HEK293 (cell line): ENCODE data around the gene SERPINC1.

ENCODE experiments used
- CTCF ChIA-PET: fragments of 350-600 bp; formaldehyde crosslinking; extraction: SDS; loops from one replicate; lab custom pipeline; 2021; ENCODE audit warnings: antibody characterized with exemption; lab: Yijun Ruan, JAX
- POLR2A ChIA-PET: fragments of 300-600 bp; formaldehyde crosslinking; extraction: SDS; loops from one replicate; lab custom pipeline; 2020; ENCODE audit warnings: antibody characterized with exemption, inconsistent platforms; lab: Yijun Ruan, JAX
- H3K27ac ChIP-seq: fragments of 200-500 bp; sonication (Bioruptor generic); 2 replicates; pipeline ENCODE4 v1.5.1; 2014; ENCODE audit warnings: low read depth, low read length, control low read depth, inconsistent platforms; ENCODE audit errors: extremely low read depth
- H3K36me3 ChIP-seq, 2 experiments: fragments of 200-500 bp in 1 of 2; sonication (Bioruptor generic) in 1 of 2; 1 replicate in 1 of 2; 2 replicates in 1 of 2; pipeline ENCODE4 v1.5.1; 2014 to 2017; ENCODE audit warnings: inconsistent platforms in 2 of 2, low read length in 2 of 2; ENCODE audit not compliant: control insufficient read depth in 2 of 2, insufficient read depth in 1 of 2
- H3K4me1 ChIP-seq: fragments of 200-500 bp; sonication (Bioruptor generic); 2 replicates; pipeline ENCODE4 v1.5.1; 2014; ENCODE audit warnings: mild to moderate bottlenecking, low read length, inconsistent platforms; ENCODE audit not compliant: control insufficient read depth, insufficient read depth
- H3K4me3 ChIP-seq: 2 replicates; pipeline ENCODE4 v1.5.1; 2011; ENCODE audit warnings: low read depth, mild to moderate bottlenecking, control low read depth, low read length, moderate library complexity
- H3K9me3 ChIP-seq: fragments of 200-500 bp; sonication (Bioruptor generic); 2 replicates; pipeline ENCODE4 v1.5.1; 2014; ENCODE audit warnings: low read depth, low read length, inconsistent platforms; ENCODE audit not compliant: control insufficient read depth, insufficient read depth
- BCL11A ChIP-seq: fragments of 450-650 bp; formaldehyde crosslinking; IDR thresholded peaks from 2 replicates; pipeline ENCODE4 v1.5.1; 2016; ENCODE audit warnings: low read depth, missing biosample characterization, missing genetic modification characterization
- BCL11B ChIP-seq: fragments of 450-650 bp; formaldehyde crosslinking; IDR thresholded peaks from 2 replicates; pipeline ENCODE4 v1.5.1; 2016; ENCODE audit warnings: low read depth, missing biosample characterization, missing genetic modification characterization
- MYNN ChIP-seq: fragments of 450-650 bp; formaldehyde crosslinking; IDR thresholded peaks from 2 replicates; pipeline ENCODE4 v1.5.1; 2016; ENCODE audit warnings: missing biosample characterization, missing genetic modification characterization, borderline replicate concordance
- OSR2 ChIP-seq: fragments of 450-650 bp; formaldehyde crosslinking; IDR thresholded peaks from 2 replicates; pipeline ENCODE4 v1.5.1; 2016; ENCODE audit warnings: missing biosample characterization, missing genetic modification characterization
- REPIN1 ChIP-seq: fragments of 450-650 bp; formaldehyde crosslinking; IDR thresholded peaks from 2 replicates; pipeline ENCODE4 v1.5.1; 2017; ENCODE audit warnings: missing biosample characterization, missing genetic modification characterization, low read depth
- SETDB1 ChIP-seq: IDR thresholded peaks from one replicate; pipeline ENCODE4 v1.6.1; 2017; ENCODE audit warnings: mild to moderate bottlenecking, low read length, moderate library complexity, mixed read lengths; ENCODE audit not compliant: insufficient read length
- SP7 ChIP-seq: fragments of 450-650 bp; formaldehyde crosslinking; IDR thresholded peaks from 2 replicates; pipeline ENCODE4 v1.5.1; 2016; ENCODE audit warnings: missing biosample characterization, missing genetic modification characterization
- ZBTB17 ChIP-seq: fragments of 450-650 bp; formaldehyde crosslinking; IDR thresholded peaks from 2 replicates; pipeline ENCODE4 v1.5.1; 2016; ENCODE audit warnings: missing biosample characterization, missing genetic modification characterization
- ZFP69B ChIP-seq: fragments of 450-650 bp; formaldehyde crosslinking; IDR thresholded peaks from 2 replicates; pipeline ENCODE4 v1.5.1; 2016; ENCODE audit warnings: missing biosample characterization, missing genetic modification characterization
- ZNF175 ChIP-seq: fragments of 450-650 bp; formaldehyde crosslinking; IDR thresholded peaks from 2 replicates; pipeline ENCODE4 v1.5.1; 2016; ENCODE audit warnings: missing biosample characterization, missing genetic modification characterization
- ZNF302 ChIP-seq: fragments of 450-650 bp; formaldehyde crosslinking; IDR thresholded peaks from 2 replicates; pipeline ENCODE4 v1.5.1; 2016; ENCODE audit warnings: missing biosample characterization, missing genetic modification characterization, low read depth
- ZNF324 ChIP-seq: fragments of 450-650 bp; formaldehyde crosslinking; IDR thresholded peaks from 2 replicates; pipeline ENCODE4 v1.5.1; 2016; ENCODE audit warnings: missing biosample characterization, missing genetic modification characterization
- ZNF335 ChIP-seq: fragments of 450-650 bp; formaldehyde crosslinking; conservative IDR thresholded peaks from 2 replicates; pipeline ENCODE4 v1.5.1; 2016; ENCODE audit warnings: missing biosample characterization, missing genetic modification characterization
- ZNF341 ChIP-seq: fragments of 450-650 bp; formaldehyde crosslinking; IDR thresholded peaks from 2 replicates; pipeline ENCODE4; 2016; ENCODE audit warnings: low read depth, missing biosample characterization, missing genetic modification characterization
- ZNF366 ChIP-seq: fragments of 450-650 bp; formaldehyde crosslinking; conservative IDR thresholded peaks from 2 replicates; pipeline ENCODE4 v1.5.1; 2016; ENCODE audit warnings: missing biosample characterization, missing genetic modification characterization
- ZNF404 ChIP-seq: fragments of 450-650 bp; formaldehyde crosslinking; IDR thresholded peaks from 2 replicates; pipeline ENCODE4 v1.5.1; 2017; ENCODE audit warnings: missing biosample characterization, missing genetic modification characterization
- ZNF501 ChIP-seq: fragments of 450-650 bp; formaldehyde crosslinking; IDR thresholded peaks from 2 replicates; pipeline ENCODE4 v1.5.1; 2016; ENCODE audit warnings: missing biosample characterization, missing genetic modification characterization
- ZNF530 ChIP-seq: fragments of 450-650 bp; formaldehyde crosslinking; IDR thresholded peaks from 2 replicates; pipeline ENCODE4 v1.5.1; 2016; ENCODE audit warnings: low read depth, missing biosample characterization, missing genetic modification characterization
- ZNF549 ChIP-seq: fragments of 450-650 bp; IDR thresholded peaks from 2 replicates; pipeline ENCODE4 v1.5.1; 2018; ENCODE audit warnings: missing biosample characterization, missing genetic modification characterization, mild to moderate bottlenecking, inconsistent platforms, moderate library complexity
- ZNF571 ChIP-seq: fragments of 450-650 bp; formaldehyde crosslinking; IDR thresholded peaks from 2 replicates; pipeline ENCODE4 v1.5.0; 2017; ENCODE audit warnings: missing biosample characterization, missing genetic modification characterization
- ZNF600 ChIP-seq: fragments of 450-650 bp; formaldehyde crosslinking; IDR thresholded peaks from 2 replicates; pipeline ENCODE4 v1.5.1; 2016; ENCODE audit warnings: missing biosample characterization, missing genetic modification characterization
- ZNF626 ChIP-seq: fragments of 450-650 bp; sonication (Bioruptor Pico); formaldehyde crosslinking; IDR thresholded peaks from 2 replicates; pipeline ENCODE4 v1.5.1; 2018; ENCODE audit warnings: missing biosample characterization, missing genetic modification characterization, inconsistent platforms
- ZNF629 ChIP-seq: fragments of 450-650 bp; formaldehyde crosslinking; IDR thresholded peaks from 2 replicates; pipeline ENCODE4 v1.5.1; 2017; ENCODE audit warnings: missing biosample characterization, missing genetic modification characterization
- ZNF664 ChIP-seq: fragments of 450-650 bp; formaldehyde crosslinking; IDR thresholded peaks from 2 replicates; pipeline ENCODE4 v1.5.1; 2016; ENCODE audit warnings: missing biosample characterization, missing genetic modification characterization
- ZNF677 ChIP-seq: fragments of 450-650 bp; IDR thresholded peaks from 2 replicates; pipeline ENCODE4 v1.5.0; 2018; ENCODE audit warnings: missing biosample characterization, mild to moderate bottlenecking, missing genetic modification characterization, moderate library complexity
- ZNF701 ChIP-seq: fragments of 450-650 bp; formaldehyde crosslinking; IDR thresholded peaks from 2 replicates; pipeline ENCODE4 v1.5.1; 2016; ENCODE audit warnings: missing biosample characterization, missing genetic modification characterization
- ZNF707 ChIP-seq: fragments of 450-650 bp; formaldehyde crosslinking; IDR thresholded peaks from 2 replicates; pipeline ENCODE4 v1.5.1; 2016; ENCODE audit warnings: missing biosample characterization, missing genetic modification characterization
- ZSCAN16 ChIP-seq: fragments of 450-650 bp; formaldehyde crosslinking; IDR thresholded peaks from 2 replicates; pipeline ENCODE4 v1.5.1; 2016; ENCODE audit warnings: missing biosample characterization, missing genetic modification characterization
- ZSCAN23 ChIP-seq: fragments of 450-650 bp; formaldehyde crosslinking; IDR thresholded peaks from 2 replicates; pipeline ENCODE4 v1.5.1; 2016; ENCODE audit warnings: missing biosample characterization, missing genetic modification characterization
- TF ChIP-seq, protein P1 (sequence below): fragments of 450-650 bp; formaldehyde crosslinking; IDR thresholded peaks from 2 replicates; pipeline ENCODE4 v1.5.1; 2016; ENCODE audit warnings: missing biosample characterization, missing genetic modification characterization
- TF ChIP-seq, protein P2 (sequence below): fragments of 450-650 bp; formaldehyde crosslinking; IDR thresholded peaks from 2 replicates; pipeline ENCODE4 v1.5.1; 2016; ENCODE audit warnings: missing biosample characterization, missing genetic modification characterization
- TF ChIP-seq, protein P3 (sequence below): fragments of 450-650 bp; formaldehyde crosslinking; IDR thresholded peaks from 2 replicates; pipeline ENCODE4 v1.5.1; 2017; ENCODE audit warnings: missing biosample characterization, missing genetic modification characterization

SERPINC1 gene

DNA sequence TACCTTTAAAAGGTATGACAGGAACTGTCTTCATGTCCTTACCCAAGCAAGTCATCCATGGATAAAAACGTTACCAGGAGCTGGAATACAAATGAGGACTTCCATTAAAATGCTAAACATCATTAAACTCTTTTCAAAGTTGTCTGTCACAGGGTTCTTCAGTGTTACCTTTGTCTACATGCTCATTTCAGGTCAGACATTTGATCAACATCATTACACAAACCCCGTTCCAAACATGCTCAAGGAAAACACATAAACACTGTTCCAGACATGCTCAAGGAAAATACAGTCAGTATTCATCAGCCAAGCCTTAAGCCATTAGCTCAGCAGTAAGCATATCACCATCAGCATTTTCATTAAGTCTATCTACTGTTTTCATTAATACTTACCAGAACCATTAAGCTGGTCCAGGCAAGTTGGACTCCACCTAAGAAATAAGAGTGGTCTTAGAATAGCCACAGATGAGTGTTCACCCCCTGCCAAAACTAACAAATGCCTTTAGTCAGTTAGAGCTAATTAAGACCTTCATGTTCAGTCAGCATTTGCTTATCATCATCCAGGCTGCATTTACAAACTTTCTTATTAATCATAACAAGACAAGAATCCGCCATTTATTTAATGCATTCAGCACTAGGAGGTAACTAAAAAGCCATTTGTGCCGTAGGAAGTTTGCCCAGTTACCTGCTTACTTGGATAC lies 51.5 kb downstream of the SERPINC1 start:
- no peak for TF ChIP-seq ZNF600 (tag by site-specific recombination)
- TF ChIP-seq SP7 (tag by site-specific recombination), result no peak
- no peak for TF ChIP-seq ZSCAN16 (tag by site-specific recombination)
- TF ChIP-seq, protein P1, sequence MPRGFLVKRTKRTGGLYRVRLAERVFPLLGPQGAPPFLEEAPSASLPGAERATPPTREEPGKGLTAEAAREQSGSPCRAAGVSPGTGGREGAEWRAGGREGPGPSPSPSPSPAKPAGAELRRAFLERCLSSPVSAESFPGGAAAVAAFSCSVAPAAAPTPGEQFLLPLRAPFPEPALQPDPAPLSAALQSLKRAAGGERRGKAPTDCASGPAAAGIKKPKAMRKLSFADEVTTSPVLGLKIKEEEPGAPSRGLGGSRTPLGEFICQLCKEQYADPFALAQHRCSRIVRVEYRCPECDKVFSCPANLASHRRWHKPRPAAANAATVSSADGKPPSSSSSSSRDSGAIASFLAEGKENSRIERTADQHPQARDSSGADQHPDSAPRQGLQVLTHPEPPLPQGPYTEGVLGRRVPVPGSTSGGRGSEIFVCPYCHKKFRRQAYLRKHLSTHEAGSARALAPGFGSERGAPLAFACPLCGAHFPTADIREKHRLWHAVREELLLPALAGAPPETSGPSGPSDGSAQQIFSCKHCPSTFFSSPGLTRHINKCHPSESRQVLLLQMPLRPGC (tag by site-specific recombination), result no peak
- no peak for TF ChIP-seq ZNF707
- no peak for TF ChIP-seq ZNF664 (tag by site-specific recombination)
- no peak for TF ChIP-seq ZNF501 (tag by site-specific recombination)
- no peak for TF ChIP-seq ZFP69B
- TF ChIP-seq ZNF335 (tag by site-specific recombination), result no peak
- TF ChIP-seq ZNF571, result no peak
- no peak for TF ChIP-seq ZNF302
- H3K4me1 ChIP-seq, result no peaks in the 10 kb centered on the region; the same call in 1 of the 2 replicates
- CTCF ChIA-PET, result interaction anchor here (1.1 kb wide), 1 partner anchor 14 kb away, joined by 3 read pairs; no protein-coding TSS in a partner anchor
- POLR2A ChIA-PET, result interaction anchor here (1.5 kb wide), 1 partner anchor 41 kb away, joined by 7 read pairs; the partner anchor contains the start of genes CENPL and DARS2
- no peaks in the 10 kb centered on the region for H3K9me3 ChIP-seq
- H3K4me3 ChIP-seq, result peak overlapping the region; percentile 12
- H3K27ac ChIP-seq, result no peak overlapping the region
- peaks cover 18 to 69% of the 10 kb centered on the region in 2 experiments for H3K36me3 ChIP-seq

DNA sequence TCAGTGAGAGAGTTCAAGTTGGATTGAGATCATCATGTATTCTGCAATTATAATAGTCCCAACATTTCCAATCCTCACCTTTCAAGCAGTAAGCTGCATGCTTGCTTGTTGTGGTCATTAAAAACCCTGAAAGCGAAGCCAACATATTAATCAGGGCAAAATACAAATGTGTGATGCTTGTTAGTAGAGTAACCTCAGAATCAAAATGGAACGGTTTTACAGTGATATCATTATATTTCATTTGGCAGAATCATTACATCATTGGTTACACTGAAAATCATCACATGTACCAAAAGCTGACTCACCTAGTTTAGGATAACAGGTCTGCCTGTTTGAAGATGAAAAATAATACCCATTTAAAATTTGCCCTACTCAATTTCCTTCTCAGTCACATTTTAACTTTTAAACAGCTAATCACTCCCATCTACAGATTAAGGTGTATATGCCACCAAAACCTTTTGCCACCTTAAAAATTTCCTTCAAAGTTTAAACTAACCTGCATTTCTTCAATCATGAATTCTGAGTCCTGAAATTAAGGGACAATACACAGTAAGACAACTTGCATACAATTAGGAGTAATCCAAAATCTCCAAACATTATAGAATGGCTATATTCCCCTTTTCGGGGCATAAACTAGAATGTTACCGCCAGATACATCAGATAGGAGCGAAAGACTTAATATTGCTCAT lies 52.8 kb downstream of the SERPINC1 start:
- ChIA-PET CTCF (interaction anchor here (0.8 to 1.1 kb wide), 2 partner anchors 13 to 51 kb away, joined by 3 to 4 read pairs; no protein-coding TSS in a partner anchor), POLR2A (interaction anchor here (0.6 kb wide), 1 partner anchor 130 kb away, joined by 5 read pairs; no protein-coding TSS in a partner anchor)
- Histone ChIP-seq H3K4me1 (no peaks in the 10 kb centered on the region), H3K9me3 (no peaks in the 10 kb centered on the region), H3K4me3 (no peak overlapping the region), H3K27ac (no peak overlapping the region), H3K36me3 (peaks cover 22 to 71% of the 10 kb centered on the region in 2 experiments)
- no peak for TF ChIP-seq ZNF324
- TF ChIP-seq ZNF549 (tag by site-specific recombination), result no peak
- peak; percentile 85 for TF ChIP-seq ZNF366 (tag by site-specific recombination)
- no peak for TF ChIP-seq ZNF626 (tag by site-specific recombination)
- no peak for TF ChIP-seq ZSCAN23 (tag by site-specific recombination)
- peak; percentile 97 for TF ChIP-seq ZNF629 (tag by site-specific recombination)
- no peak for TF ChIP-seq ZNF175
- no peak for TF ChIP-seq ZNF530
- no peak for TF ChIP-seq SETDB1
- TF ChIP-seq, protein P2, sequence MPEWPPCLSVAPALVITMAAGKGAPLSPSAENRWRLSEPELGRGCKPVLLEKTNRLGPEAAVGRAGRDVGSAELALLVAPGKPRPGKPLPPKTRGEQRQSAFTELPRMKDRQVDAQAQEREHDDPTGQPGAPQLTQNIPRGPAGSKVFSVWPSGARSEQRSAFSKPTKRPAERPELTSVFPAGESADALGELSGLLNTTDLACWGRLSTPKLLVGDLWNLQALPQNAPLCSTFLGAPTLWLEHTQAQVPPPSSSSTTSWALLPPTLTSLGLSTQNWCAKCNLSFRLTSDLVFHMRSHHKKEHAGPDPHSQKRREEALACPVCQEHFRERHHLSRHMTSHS (tag by site-specific recombination), result no peak
- TF ChIP-seq ZBTB17 (tag by site-specific recombination), result no peak; the same call in 1 of the 2 replicates
- no peak for TF ChIP-seq ZNF404 (tag by site-specific recombination)
- no peak for TF ChIP-seq REPIN1 (tag by site-specific recombination)
- no peak for TF ChIP-seq MYNN (tag by site-specific recombination)
- TF ChIP-seq ZNF341 (tag by site-specific recombination), result no peak
- TF ChIP-seq ZNF701 (tag by site-specific recombination), result no peak
- no peak for TF ChIP-seq BCL11A (tag by site-specific recombination)
- TF ChIP-seq ZNF302, result no peak
- TF ChIP-seq ZNF677 (tag by site-specific recombination), result no peak
- TF ChIP-seq BCL11B (tag by site-specific recombination), result no peak
- TF ChIP-seq, protein P3, sequence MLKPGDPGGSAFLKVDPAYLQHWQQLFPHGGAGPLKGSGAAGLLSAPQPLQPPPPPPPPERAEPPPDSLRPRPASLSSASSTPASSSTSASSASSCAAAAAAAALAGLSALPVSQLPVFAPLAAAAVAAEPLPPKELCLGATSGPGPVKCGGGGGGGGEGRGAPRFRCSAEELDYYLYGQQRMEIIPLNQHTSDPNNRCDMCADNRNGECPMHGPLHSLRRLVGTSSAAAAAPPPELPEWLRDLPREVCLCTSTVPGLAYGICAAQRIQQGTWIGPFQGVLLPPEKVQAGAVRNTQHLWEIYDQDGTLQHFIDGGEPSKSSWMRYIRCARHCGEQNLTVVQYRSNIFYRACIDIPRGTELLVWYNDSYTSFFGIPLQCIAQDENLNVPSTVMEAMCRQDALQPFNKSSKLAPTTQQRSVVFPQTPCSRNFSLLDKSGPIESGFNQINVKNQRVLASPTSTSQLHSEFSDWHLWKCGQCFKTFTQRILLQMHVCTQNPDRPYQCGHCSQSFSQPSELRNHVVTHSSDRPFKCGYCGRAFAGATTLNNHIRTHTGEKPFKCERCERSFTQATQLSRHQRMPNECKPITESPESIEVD (tag by site-specific recombination), result 0 out of 2 replicates have a peak, but pooled peaks have one; percentile 39
- no peak for TF ChIP-seq OSR2 (tag by site-specific recombination)
